ENCODE data around the gene MED1.
"Not testable (repeated sequence)": the region's sequence is repeated elsewhere in the genome, so short reads cannot be mapped to it uniquely, and the experiment has no call there.

Gene MED1

DNA sequence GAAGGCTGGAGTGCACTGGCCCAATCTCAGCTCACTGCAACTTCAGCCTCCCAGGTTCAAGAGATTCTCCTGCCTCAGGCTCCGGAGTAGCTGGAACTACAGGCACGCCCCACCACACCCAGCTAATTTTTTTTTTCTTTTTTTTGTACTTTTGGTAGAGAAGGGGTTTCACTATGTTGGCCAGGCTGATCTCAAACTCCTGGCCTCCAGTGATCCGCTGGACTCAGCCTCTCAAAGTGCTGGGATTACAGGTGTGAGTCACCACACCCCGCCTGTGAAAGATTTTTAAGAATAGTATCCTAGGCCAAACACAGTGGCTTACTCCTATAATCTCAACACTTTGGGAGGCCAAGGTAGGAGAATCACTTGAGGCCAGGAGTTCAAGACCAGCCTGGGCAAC, 83.3 kb downstream of the MED1 start:
- H3K36me3 ChIP-seq (ENCODE audit: control insufficient read depth in 5 of 5, insufficient read depth in 5 of 5, low read length in 5 of 5); H3K9ac ChIP-seq (ENCODE audit: low read length in 5 of 5); H3K27ac ChIP-seq (ENCODE audit: low read depth, low read length); H3K27me3 ChIP-seq (ENCODE audit: control insufficient read depth in 5 of 5, insufficient read depth in 4 of 5, low read length in 5 of 5); H3K9me3 ChIP-seq (ENCODE audit: control insufficient read depth in 5 of 5, low read length in 5 of 5); H3K4me3 ChIP-seq (ENCODE audit: low read depth in 1 of 5, low read length in 5 of 5): not testable (repeated sequence)
- H3K4me1 ChIP-seq (ENCODE audit: control insufficient read depth in 5 of 5, insufficient read depth in 5 of 5, low read length in 5 of 5) = peaks cover 4 to 27% (median 17%) of the 10 kb centered on the region in 5 donors

DNA sequence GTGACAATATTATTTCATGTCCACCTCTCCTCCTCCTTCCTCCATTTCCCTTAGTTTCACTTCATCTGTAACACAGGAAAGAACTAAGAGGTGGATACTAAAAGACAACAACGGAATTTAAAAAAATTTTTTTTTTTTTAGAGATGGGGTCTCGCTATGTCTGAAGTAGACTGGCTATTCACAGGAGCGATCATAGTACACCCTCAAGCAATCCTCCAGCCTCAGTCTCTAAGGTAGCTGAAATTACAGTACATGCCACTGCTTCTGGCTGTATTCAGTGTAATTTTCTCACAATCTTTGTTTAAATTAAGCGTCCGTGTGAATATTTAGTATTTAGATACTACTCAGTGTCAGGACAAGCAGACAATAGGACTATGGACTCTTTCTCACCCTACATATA, 85.2 kb downstream of the MED1 start:
- Histone ChIP-seq H3K36me3 (ENCODE audit: control insufficient read depth in 5 of 5, insufficient read depth in 5 of 5, low read length in 5 of 5) (no peaks in the 10 kb centered on the region), H3K4me1 (ENCODE audit: control insufficient read depth in 5 of 5, insufficient read depth in 5 of 5, low read length in 5 of 5) (peaks cover 4 to 31% (median 23%) of the 10 kb centered on the region in 5 donors), H3K4me3 (ENCODE audit: low read depth in 1 of 5, low read length in 5 of 5) (peak overlapping the region in 1 of 5 donors; percentile 7), H3K27ac (ENCODE audit: low read depth, low read length) (peak overlapping the region; percentile 50), H3K9me3 (ENCODE audit: control insufficient read depth in 5 of 5, low read length in 5 of 5) (no peaks in the 10 kb centered on the region), H3K9ac (ENCODE audit: low read length in 5 of 5) (peak overlapping the region in 1 of 5 donors; percentile 38), H3K27me3 (ENCODE audit: control insufficient read depth in 5 of 5, insufficient read depth in 4 of 5, low read length in 5 of 5) (no peaks in the 10 kb centered on the region)

DNA sequence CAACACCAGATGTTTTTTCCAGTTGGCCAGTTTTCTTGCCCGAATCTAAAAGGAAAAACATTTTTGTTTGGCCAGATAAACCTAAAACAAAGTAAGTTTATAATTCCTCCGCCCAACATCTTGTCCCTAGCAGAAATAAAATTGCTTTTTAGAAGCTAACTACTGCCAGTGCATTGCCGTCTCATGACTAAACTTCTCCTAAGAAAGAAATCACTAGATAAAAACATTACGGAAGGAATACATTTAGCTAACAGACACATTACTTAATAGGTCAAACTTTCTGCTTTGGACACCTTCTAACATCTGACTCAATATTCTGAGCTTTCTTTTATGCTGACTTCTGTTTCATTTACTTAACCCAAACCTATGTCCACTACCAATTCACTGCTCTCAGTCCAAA, 85.8 kb downstream of the MED1 start:
- Histone ChIP-seq H3K27ac (ENCODE audit: low read depth, low read length) (peak overlapping the region; percentile 50), H3K4me1 (ENCODE audit: control insufficient read depth in 5 of 5, insufficient read depth in 5 of 5, low read length in 5 of 5) (peaks cover 4 to 37% (median 28%) of the 10 kb centered on the region in 5 donors), H3K4me3 (ENCODE audit: low read depth in 1 of 5, low read length in 5 of 5) (peak overlapping the region in 1 of 5 donors; percentile 7)

DNA sequence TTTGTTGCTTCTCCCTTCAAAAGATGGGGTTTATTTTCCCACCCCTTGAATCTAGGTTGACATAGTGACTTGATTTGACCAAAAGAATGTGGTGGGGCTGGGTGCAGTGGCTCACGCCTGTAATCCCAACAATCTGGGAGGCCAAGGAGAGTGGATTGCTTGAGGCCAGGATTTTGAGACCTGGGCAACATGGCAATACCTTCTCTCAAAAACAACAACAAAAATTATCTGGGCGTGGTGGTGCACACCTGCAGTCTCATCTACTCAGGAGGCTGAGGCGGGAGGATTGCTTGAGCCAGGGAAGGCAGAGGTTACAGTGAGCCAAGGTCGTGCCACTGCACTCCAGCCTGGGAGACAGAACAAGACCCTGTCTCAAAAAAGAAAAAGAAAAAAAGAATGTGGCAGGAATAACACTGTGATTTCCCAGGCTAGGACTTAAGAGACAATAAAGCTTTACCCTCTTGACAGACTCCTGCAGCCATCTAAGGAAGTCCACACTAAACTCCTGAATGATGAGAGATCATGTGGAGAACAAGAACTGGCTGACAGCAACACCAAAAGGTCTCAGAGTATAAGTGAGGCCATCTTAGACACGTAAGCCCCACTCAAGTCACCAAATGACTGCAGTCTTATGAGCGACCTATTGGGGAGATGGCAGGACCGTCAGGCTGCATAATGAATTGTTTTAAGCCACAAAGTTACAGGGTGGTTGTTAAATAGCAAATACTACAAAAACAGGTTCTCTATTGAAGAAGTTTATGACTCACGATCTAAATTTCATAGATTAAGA, 86.6 kb downstream of the MED1 start:
- no peak overlapping the region for H3K9ac ChIP-seq (ENCODE audit: low read length in 5 of 5)
- no peak overlapping the region for H3K4me3 ChIP-seq (ENCODE audit: low read depth in 1 of 5, low read length in 5 of 5)
- no peaks in the 10 kb centered on the region for H3K9me3 ChIP-seq (ENCODE audit: control insufficient read depth in 5 of 5, low read length in 5 of 5)
- no peaks in the 10 kb centered on the region for H3K27me3 ChIP-seq (ENCODE audit: control insufficient read depth in 5 of 5, insufficient read depth in 4 of 5, low read length in 5 of 5)
- no peaks in the 10 kb centered on the region for H3K36me3 ChIP-seq (ENCODE audit: control insufficient read depth in 5 of 5, insufficient read depth in 5 of 5, low read length in 5 of 5)
- peaks cover 4 to 37% (median 30%) of the 10 kb centered on the region in 5 donors for H3K4me1 ChIP-seq (ENCODE audit: control insufficient read depth in 5 of 5, insufficient read depth in 5 of 5, low read length in 5 of 5)
- peak overlapping the region; percentile 34 for H3K27ac ChIP-seq (ENCODE audit: low read depth, low read length)

More for the DNA sequence above, 85.8 kb downstream of the MED1 start:
- Histone ChIP-seq H3K9ac (ENCODE audit: low read length in 5 of 5) (peak overlapping the region in 2 of 5 donors; percentile 19 to 45), H3K9me3 (ENCODE audit: control insufficient read depth in 5 of 5, low read length in 5 of 5) (no peaks in the 10 kb centered on the region), H3K27me3 (ENCODE audit: control insufficient read depth in 5 of 5, insufficient read depth in 4 of 5, low read length in 5 of 5) (no peaks in the 10 kb centered on the region), H3K36me3 (ENCODE audit: control insufficient read depth in 5 of 5, insufficient read depth in 5 of 5, low read length in 5 of 5) (no peaks in the 10 kb centered on the region)

DNA sequence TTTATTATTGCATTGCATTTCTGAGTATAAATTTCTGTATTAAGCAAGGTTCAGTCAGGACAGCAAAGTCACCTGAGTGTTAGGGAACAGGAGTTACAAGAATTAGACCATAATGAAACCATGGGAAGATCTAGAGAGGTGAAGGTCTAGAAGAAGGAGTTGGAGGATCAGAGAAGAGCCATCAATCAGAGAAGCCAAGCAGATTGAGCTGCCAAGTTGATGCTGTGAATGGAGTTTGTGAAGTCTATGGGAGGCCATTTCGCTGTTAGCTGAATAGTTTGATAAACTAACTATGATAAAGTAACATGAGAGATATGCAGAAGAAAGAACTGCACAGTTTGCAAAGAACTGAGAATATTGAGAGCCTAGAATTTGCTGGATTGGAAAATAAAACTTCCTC, 90.0 kb downstream of the MED1 start:
- H3K36me3 ChIP-seq (ENCODE audit: control insufficient read depth in 5 of 5, insufficient read depth in 5 of 5, low read length in 5 of 5) = no peaks in the 10 kb centered on the region
- H3K4me1 ChIP-seq (ENCODE audit: control insufficient read depth in 5 of 5, insufficient read depth in 5 of 5, low read length in 5 of 5) = peaks cover 2 to 41% (median 34%) of the 10 kb centered on the region in 5 donors
- H3K27ac ChIP-seq (ENCODE audit: low read depth, low read length) = no peak overlapping the region
- H3K27me3 ChIP-seq (ENCODE audit: control insufficient read depth in 5 of 5, insufficient read depth in 4 of 5, low read length in 5 of 5) = no peaks in the 10 kb centered on the region
- no peaks in the 10 kb centered on the region for H3K9me3 ChIP-seq (ENCODE audit: control insufficient read depth in 5 of 5, low read length in 5 of 5)
- H3K4me3 ChIP-seq (ENCODE audit: low read depth in 1 of 5, low read length in 5 of 5) = no peak overlapping the region
- H3K9ac ChIP-seq (ENCODE audit: low read length in 5 of 5) = no peak overlapping the region

DNA sequence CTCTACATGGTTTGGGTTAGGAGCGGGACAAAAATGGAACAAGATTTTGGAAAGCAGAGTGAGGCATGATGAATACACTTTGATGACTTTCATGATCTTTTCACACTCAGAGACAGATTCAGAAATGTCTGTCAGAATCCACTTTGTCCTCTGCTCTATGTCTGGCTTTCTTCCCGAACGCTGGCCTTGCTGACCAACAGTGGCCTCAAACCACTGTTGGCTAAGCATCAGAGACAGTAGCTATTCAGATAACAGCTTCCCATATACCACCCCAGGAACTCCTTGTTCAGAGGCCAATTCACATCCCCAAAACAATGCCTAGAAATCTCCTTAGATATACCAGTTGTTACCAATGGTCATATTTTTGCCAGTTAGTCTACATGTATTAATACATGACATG, 90.5 kb downstream of the MED1 start:
- no peaks in the 10 kb centered on the region for H3K36me3 ChIP-seq (ENCODE audit: control insufficient read depth in 5 of 5, insufficient read depth in 5 of 5, low read length in 5 of 5)
- H3K27me3 ChIP-seq (ENCODE audit: control insufficient read depth in 5 of 5, insufficient read depth in 4 of 5, low read length in 5 of 5) = no peaks in the 10 kb centered on the region
- no peak overlapping the region for H3K4me3 ChIP-seq (ENCODE audit: low read depth in 1 of 5, low read length in 5 of 5)
- no peak overlapping the region for H3K9ac ChIP-seq (ENCODE audit: low read length in 5 of 5)
- H3K9me3 ChIP-seq (ENCODE audit: control insufficient read depth in 5 of 5, low read length in 5 of 5) = no peaks in the 10 kb centered on the region
- H3K27ac ChIP-seq (ENCODE audit: low read depth, low read length) = no peak overlapping the region
- peaks cover 0 to 35% (median 29%) of the 10 kb centered on the region in 5 donors for H3K4me1 ChIP-seq (ENCODE audit: control insufficient read depth in 5 of 5, insufficient read depth in 5 of 5, low read length in 5 of 5)

DNA sequence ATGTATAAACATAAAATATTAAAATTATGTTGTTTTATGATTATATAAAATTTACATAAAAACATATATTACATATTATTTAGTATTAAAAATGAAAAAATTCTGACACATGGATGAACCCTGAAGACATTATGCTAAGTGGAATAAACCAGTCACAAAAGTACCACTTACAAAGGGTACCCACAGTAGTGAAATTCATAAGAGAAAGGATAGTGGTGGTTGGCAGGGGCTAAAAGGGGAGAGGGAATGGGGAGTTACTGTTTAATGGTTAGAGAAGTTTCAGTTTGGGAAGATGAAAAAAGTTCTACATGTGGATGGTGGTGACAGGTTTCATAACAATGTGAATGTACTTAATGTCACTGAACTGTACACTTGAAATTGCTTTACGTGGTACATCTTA, 91.1 kb downstream of the MED1 start:
- H3K4me1 ChIP-seq (ENCODE audit: control insufficient read depth in 5 of 5, insufficient read depth in 5 of 5, low read length in 5 of 5) = peaks cover 0 to 31% (median 24%) of the 10 kb centered on the region in 5 donors
- H3K27ac ChIP-seq (ENCODE audit: low read depth, low read length) = no peak overlapping the region
- no peaks in the 10 kb centered on the region for H3K27me3 ChIP-seq (ENCODE audit: control insufficient read depth in 5 of 5, insufficient read depth in 4 of 5, low read length in 5 of 5)
- H3K36me3 ChIP-seq (ENCODE audit: control insufficient read depth in 5 of 5, insufficient read depth in 5 of 5, low read length in 5 of 5) = no peaks in the 10 kb centered on the region
- H3K9me3 ChIP-seq (ENCODE audit: control insufficient read depth in 5 of 5, low read length in 5 of 5) = no peaks in the 10 kb centered on the region
- no peak overlapping the region for H3K4me3 ChIP-seq (ENCODE audit: low read depth in 1 of 5, low read length in 5 of 5)
- no peak overlapping the region for H3K9ac ChIP-seq (ENCODE audit: low read length in 5 of 5)

DNA sequence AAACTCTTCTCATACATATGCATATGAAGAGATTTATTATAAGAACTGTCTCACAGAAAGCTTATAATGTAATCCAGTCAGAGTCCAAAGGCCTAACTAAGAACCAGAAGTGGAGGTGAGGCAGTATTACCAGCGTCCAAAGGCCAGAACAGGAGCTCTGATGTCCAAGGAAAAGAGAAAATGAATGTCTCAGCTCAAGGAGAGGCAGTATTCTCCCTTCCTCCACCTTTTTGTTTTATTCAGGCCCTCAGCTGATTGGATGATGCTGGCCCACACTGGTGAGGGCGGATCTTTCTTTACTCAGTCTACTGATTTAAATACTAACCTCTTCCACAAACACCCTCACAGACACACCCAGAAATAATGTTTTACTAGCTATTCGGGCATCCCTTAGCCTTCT, 93.1 kb downstream of the MED1 start:
- H3K9ac ChIP-seq (ENCODE audit: low read length in 5 of 5) = no peak overlapping the region
- no peak overlapping the region for H3K27ac ChIP-seq (ENCODE audit: low read depth, low read length)
- no peak overlapping the region for H3K4me3 ChIP-seq (ENCODE audit: low read depth in 1 of 5, low read length in 5 of 5)
- H3K9me3 ChIP-seq (ENCODE audit: control insufficient read depth in 5 of 5, low read length in 5 of 5) = no peaks in the 10 kb centered on the region
- H3K27me3 ChIP-seq (ENCODE audit: control insufficient read depth in 5 of 5, insufficient read depth in 4 of 5, low read length in 5 of 5) = no peaks in the 10 kb centered on the region
- peaks cover 0 to 22% (median 16%) of the 10 kb centered on the region in 5 donors for H3K4me1 ChIP-seq (ENCODE audit: control insufficient read depth in 5 of 5, insufficient read depth in 5 of 5, low read length in 5 of 5)
- H3K36me3 ChIP-seq (ENCODE audit: control insufficient read depth in 5 of 5, insufficient read depth in 5 of 5, low read length in 5 of 5) = no peaks in the 10 kb centered on the region

DNA sequence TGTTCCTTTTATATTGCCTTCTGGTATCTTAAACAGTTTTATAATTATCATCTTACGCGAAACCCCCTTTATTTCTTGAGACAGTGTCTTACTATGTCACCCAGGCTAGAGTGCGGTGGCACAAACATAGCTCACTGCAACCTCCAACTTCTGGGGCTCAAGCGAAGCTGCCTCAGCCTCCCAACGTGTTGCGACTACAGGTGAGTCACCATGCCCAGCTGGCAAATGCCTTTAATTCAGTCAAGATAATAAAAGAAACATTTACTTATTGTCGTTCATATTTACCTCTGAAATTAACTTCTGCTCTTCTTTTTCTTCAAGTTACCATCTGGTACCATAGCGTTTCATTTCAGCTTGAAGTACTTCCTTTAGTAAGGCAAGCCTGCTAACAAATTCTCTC, 93.6 kb downstream of the MED1 start:
- Histone ChIP-seq H3K27me3 (ENCODE audit: control insufficient read depth in 5 of 5, insufficient read depth in 4 of 5, low read length in 5 of 5) (no peaks in the 10 kb centered on the region), H3K27ac (ENCODE audit: low read depth, low read length) (no peak overlapping the region), H3K36me3 (ENCODE audit: control insufficient read depth in 5 of 5, insufficient read depth in 5 of 5, low read length in 5 of 5) (no peaks in the 10 kb centered on the region), H3K9ac (ENCODE audit: low read length in 5 of 5) (no peak overlapping the region), H3K4me1 (ENCODE audit: control insufficient read depth in 5 of 5, insufficient read depth in 5 of 5, low read length in 5 of 5) (peaks cover 0 to 22% (median 16%) of the 10 kb centered on the region in 5 donors), H3K4me3 (ENCODE audit: low read depth in 1 of 5, low read length in 5 of 5) (no peak overlapping the region), H3K9me3 (ENCODE audit: control insufficient read depth in 5 of 5, low read length in 5 of 5) (no peaks in the 10 kb centered on the region)

All from subcutaneous abdominal adipose tissue (tissue), 5 donors.